Measurements from ENCODE around the gene RBFOX2.

GRCh38 chr22:36008131-36008530 is 20.5 kb downstream of the RBFOX2 start:
- TF ChIP-seq CTCF (IDR thresholded peaks at IDR 0.05; ENCODE audit: extremely low read depth in 1 of 2, insufficient read depth in 1 of 2, low read depth in 1 of 2, low read length in 2 of 2), result no peak
- no peak for TF ChIP-seq EZH2 (IDR thresholded peaks at IDR 0.05; ENCODE audit: borderline replicate concordance, low read depth, low read length, severe bottlenecking)
- TF ChIP-seq POLR2AphosphoS5 (IDR thresholded peaks at IDR 0.05; ENCODE audit: insufficient read depth, low read depth, low read length), result no peak
- TF ChIP-seq MYC (IDR thresholded peaks at IDR 0.05; ENCODE audit: low read depth, low read length), result no peak
- no peak for TF ChIP-seq POLR2A (IDR thresholded peaks at IDR 0.05; ENCODE audit: low read depth, low read length)
- no peak for TF ChIP-seq MAX (IDR thresholded peaks at IDR 0.05; ENCODE audit: insufficient read depth, insufficient read length)
- TF ChIP-seq FOS (IDR thresholded peaks at IDR 0.05; ENCODE audit: borderline replicate concordance, insufficient read depth, low read length), result no peak
